Coronary artery (tissue), 2 donors: ENCODE measurements around the gene RAB10.
"Not testable (repeated sequence)": the region's sequence is repeated elsewhere in the genome, so short reads cannot be mapped to it uniquely, and the experiment has no call there.

Experiments used
- DNase-seq: peaks from one replicate; pipeline ENCODE4 v3.0.0-alpha.2; 2017; ENCODE audit warnings: low spot score
- H3K27ac ChIP-seq, 2 donors: fragments of 200-600 bp; sonication (generic); one replicate each; pipeline ENCODE4 v1.5.1; 2016 to 2019
- H3K4me3 ChIP-seq: fragments of 200-600 bp; sonication (generic); 2 replicates; pipeline ENCODE4 v1.5.1; 2016; ENCODE audit warnings: mild to moderate bottlenecking, moderate library complexity
- CTCF ChIP-seq: fragments of 200-600 bp; sonication (generic); IDR thresholded peaks from one replicate; pipeline ENCODE4 v1.5.1; 2019; ENCODE audit warnings: antibody characterized with exemption

The RAB10 gene

GRCh38 chr2:26099933-26100332 lies 66.0 kb downstream of the RAB10 start:
- Histone ChIP-seq H3K27ac (no peak overlapping the region), H3K4me3 (no peak overlapping the region)
- no peak for TF ChIP-seq CTCF
- no peak for DNase-seq

GRCh38 chr2:26100384-26100783 lies 66.5 kb downstream of the RAB10 start:
- no peak for TF ChIP-seq CTCF
- H3K4me3 ChIP-seq: no peak overlapping the region
- no peak for DNase-seq
- H3K27ac ChIP-seq: no peak overlapping the region

GRCh38 chr2:26103752-26104151 lies 69.9 kb downstream of the RAB10 start:
- DNase-seq: no peak
- TF ChIP-seq CTCF: no peak
- no peak overlapping the region for H3K4me3 ChIP-seq
- no peak overlapping the region for H3K27ac ChIP-seq

- not testable (repeated sequence) for H3K4me3 ChIP-seq, H3K27ac ChIP-seq, DNase-seq
Measured at GRCh38 chr2:26108701-26109100, 74.8 kb downstream of the RAB10 start.

- Histone ChIP-seq H3K4me3 (no peak overlapping the region), H3K27ac (no peak overlapping the region)
- no peak for TF ChIP-seq CTCF
- no peak for DNase-seq
Measured at GRCh38 chr2:26112201-26112600, 78.3 kb downstream of the RAB10 start.

GRCh38 chr2:26114151-26114550 lies 80.3 kb downstream of the RAB10 start:
- TF ChIP-seq CTCF: no peak
- no peak for DNase-seq
- Histone ChIP-seq H3K4me3 (no peak overlapping the region), H3K27ac (no peak overlapping the region)

GRCh38 chr2:26118682-26119081 lies 84.8 kb downstream of the RAB10 start:
- Histone ChIP-seq H3K4me3 (no peak overlapping the region), H3K27ac (no peak overlapping the region)
- TF ChIP-seq CTCF: no peak
- DNase-seq: no peak

GRCh38 chr2:26119521-26119920 lies 85.6 kb downstream of the RAB10 start:
- DNase-seq: no peak
- no peak for TF ChIP-seq CTCF
- no peak overlapping the region for H3K27ac ChIP-seq
- H3K4me3 ChIP-seq: no peak overlapping the region
